ENCODE data around the gene SECISBP2. TPM values are rescaled to one million over a fixed set of nuclear protein-coding genes. Genes with fewer than 3 reads are reported as not detected.
"Not testable (repeated sequence)": the region's sequence is repeated elsewhere in the genome, so short reads cannot be mapped to it uniquely, and the experiment has no call there.

The SECISBP2 gene, protein sequence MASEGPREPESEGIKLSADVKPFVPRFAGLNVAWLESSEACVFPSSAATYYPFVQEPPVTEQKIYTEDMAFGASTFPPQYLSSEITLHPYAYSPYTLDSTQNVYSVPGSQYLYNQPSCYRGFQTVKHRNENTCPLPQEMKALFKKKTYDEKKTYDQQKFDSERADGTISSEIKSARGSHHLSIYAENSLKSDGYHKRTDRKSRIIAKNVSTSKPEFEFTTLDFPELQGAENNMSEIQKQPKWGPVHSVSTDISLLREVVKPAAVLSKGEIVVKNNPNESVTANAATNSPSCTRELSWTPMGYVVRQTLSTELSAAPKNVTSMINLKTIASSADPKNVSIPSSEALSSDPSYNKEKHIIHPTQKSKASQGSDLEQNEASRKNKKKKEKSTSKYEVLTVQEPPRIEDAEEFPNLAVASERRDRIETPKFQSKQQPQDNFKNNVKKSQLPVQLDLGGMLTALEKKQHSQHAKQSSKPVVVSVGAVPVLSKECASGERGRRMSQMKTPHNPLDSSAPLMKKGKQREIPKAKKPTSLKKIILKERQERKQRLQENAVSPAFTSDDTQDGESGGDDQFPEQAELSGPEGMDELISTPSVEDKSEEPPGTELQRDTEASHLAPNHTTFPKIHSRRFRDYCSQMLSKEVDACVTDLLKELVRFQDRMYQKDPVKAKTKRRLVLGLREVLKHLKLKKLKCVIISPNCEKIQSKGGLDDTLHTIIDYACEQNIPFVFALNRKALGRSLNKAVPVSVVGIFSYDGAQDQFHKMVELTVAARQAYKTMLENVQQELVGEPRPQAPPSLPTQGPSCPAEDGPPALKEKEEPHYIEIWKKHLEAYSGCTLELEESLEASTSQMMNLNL
- polyA plus RNA-seq (2013, experiment 1 of 2; ENCODE audit: insufficient read length) = 11.8 TPM
- polyA plus RNA-seq (2013, experiment 2 of 2; ENCODE audit: insufficient read length) = 14.4 TPM

DNA sequence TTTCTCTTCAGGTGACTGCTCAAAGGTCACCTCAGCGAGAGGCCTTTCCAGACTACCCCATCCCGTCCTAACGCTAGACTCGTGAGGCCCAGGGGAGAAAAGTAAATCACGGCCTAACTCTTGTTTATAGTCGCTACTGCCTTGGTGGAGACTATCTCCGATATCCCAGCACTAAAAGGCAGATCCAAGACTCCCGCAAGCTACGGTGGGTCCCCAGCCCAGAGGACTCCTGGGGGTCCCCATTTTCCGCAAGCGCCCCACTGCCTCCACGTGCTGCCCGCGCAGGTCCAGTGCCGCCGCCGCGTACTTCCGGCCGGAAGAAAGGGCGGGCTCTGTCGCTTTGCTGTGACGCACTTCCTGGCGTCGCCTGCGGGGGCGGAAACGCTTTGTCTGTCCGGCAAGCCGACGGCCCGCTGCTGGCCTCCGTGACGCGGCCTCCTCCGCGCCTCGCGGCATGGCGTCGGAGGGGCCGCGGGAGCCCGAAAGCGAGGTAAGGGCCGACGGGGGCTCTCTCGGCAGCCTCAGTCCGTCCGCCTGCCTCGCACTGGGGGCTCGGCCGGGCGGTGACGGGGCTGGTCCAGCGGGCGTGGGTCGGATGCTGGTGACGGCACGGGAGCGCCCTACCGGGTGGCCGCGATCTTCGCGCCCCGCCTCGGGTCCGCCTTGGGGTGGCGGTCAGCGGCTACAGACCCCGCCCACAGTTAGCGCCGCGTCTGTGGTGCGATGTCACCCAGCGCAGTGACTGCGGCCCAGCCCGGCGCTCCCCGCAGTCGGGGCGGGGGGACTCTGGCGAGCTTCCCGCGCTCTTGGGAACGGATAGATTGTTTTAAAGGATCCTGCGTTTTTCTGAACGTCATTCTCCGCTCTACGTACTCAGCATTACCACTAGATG is at the start of gene SECISBP2:
Gene SECISBP2, plus strand, starts transcription at position 378 of the 892 bp plus-strand sequence. Its CDS starts 77 bp downstream, at position 455.
- peak; percentile 97 for DNase-seq

DNA sequence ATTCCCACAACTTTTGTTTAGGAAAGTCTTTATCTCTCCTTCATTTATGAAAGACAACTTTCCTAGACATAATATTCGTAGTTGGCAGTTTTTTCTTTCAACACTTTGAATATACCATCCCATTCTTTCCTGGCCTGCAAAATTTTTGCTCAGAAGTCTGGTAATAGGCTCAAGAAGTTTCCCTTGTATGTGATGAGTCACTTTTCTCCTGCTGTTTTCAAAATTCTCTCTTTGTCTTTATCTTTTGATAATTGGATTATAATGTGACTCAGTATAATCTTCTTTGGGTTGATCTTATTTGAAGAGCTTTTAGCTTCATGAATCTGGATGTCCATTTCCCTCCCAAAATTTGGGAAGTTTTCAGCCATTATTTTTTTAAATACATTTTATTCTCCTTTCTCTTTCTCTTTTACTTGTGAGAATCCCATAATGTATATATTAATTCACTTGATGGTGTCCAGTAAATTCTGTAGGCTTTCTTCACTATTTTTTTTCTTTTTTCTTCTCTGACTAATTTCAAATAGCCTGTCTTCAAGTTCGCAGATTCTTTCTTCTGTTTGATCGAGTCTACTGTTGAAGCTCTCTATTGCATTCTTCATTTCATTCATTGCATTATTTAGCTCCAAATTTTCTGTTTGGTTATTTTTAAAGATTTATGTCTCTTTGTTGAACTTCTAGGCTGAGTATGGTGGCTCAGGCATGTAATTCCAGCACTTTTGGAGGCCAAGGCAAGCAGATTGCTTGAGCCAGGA is 44.6 kb upstream of the SECISBP2 start:
- DNase-seq = no peak

DNA sequence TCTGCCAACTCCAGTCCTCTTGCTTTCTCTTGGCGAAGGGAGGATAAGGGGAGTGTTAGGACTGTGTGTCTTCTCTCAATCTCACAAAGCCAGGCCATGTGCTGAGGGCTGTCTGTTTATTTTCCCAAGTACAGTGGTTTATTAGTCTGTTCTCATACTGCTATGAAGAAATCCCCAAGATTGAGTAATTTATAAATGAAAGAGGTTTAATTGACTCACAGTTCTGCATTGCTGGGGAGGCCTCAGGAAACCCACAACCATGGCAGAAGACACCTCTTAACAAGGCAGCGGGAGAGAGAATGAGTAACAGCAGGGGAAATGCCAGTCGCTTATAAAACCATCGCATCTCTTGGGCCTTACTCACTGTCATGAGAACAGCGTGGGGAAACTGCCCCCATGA is 43.5 kb upstream of the SECISBP2 start:
- DNase-seq = peak; percentile 68

DNA sequence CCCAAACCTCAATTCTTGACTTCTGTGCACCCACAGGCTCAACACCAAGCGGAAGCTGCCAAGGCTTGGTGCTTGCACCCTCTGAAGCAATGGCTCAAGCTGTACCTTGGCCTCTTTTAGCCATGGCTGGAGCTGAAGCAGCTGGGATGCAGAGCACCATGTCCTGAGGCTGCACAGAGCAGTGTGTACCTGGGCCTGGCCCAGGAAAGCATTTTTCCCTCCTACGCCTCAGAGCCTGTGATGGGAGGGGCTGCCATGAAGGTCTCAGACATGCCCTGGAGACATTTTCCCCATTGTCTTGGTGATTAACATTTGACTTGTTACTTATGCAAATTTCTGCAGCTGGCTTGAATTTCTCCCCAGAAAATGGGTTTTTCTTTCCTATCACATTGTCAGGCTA is 42.3 kb upstream of the SECISBP2 start:
- not testable (repeated sequence) for DNase-seq

DNA sequence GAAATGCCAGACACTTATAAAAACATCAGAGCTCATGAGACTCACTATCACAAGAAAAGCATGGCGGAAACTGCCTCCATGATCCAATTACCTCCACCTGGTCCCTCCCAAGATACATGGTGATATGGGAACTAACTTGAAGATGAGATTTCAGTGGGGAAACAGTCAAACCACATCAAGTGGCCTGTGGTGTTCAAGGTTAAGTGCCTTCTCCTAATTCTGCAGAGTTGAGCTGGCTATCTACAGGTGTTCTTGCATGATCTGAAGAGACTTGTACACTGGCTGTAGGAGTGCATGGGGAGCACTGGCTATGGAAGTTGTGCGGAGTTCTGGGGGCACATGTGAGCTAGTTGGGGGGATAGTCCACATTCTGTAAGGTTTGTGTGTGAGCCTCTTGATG is 41.3 kb upstream of the SECISBP2 start:
- DNase-seq = no peak

DNA sequence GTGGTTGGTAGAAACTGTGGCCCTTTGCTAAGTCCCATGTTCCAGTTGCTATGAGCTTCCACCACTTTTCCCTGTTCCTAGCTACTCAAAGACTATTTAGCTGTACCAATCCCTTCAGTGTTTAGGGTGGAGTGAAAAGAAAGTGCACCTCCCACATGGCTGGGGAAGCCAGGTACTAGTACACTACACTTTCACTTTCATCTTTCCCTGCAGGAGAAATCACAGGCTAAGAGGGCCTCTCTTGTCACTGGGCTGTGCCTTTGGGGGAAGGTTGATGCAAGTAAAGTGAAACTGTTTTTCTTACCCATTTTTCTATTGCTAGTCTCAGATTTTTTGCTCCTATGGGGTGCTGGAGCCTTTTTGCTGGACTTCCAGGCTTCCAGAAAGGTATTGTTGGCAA is 40.8 kb upstream of the SECISBP2 start:
- no peak for DNase-seq

DNA sequence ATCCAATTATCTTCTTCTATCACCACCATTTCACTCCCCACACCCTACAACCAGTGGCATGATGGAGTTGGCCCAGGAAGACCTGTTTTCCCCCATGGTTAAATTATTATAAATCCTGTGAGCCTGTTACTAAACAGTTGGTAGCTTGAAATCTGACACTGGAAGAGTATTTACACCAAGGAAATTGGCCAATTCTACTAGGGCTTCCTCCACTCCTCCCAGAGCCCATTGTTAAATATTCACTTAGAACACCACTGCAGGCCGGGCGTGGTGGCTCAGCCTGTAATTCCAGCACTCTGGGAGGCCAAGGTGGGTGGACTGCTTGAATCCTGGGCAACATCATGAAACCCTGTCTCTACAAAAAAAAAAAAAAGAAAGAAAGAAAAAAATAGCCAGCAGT is 39.7 kb upstream of the SECISBP2 start:
- DNase-seq = no peak

DNA sequence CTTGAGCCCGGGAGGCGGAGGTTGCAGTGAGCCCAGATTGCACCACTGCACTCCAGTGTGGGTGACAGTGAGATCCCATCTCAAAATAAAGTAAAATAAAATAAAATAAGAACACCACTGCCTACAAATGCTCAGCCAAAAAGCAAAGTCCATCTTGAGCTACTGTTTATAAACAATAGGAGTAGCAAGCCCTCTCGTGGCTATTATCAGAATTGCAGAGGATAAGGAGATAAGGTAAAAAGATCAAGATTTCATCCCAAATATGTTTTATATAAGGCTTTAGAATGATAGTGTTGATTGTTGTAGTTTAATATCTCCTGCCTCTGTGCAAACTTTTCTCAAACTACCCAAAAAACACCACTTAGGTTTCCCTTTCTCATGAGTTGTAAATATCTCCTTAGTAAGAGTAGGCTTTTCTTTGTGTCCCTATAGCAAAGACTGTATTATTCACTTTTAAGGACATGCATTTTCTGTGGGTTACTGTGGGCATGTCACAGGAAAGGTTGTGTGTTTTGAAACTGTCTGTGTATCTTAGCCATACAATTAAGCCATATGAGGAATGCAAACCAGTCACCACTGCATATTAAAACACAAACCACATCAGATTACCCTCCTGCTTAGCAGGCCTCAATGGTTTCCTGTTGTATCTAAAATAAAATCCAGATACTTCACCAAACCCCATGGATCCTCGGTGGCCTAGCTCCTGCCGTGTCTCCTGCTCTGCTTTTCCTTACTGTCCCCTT is 39.1 kb upstream of the SECISBP2 start:
- peak; percentile 55 for DNase-seq

DNA sequence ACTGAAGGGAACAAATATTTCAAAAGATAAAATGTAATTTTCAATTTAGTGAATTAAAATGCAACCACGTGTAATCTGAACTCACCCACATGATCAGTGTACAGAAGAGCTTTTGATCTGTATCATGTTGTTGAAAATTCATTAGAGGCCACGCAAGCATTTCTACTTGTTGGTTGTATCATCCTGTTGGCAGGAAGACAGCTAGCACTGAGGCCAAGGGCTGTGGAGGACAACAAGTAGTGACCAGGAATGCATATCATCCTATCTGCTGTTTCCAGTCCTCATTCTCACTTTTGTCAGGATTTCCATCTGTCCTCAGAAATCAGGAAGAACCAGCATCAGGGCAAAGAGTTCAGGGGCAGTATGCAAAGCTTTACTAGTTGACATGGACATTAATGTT is 37.2 kb upstream of the SECISBP2 start:
- no peak for DNase-seq

DNA sequence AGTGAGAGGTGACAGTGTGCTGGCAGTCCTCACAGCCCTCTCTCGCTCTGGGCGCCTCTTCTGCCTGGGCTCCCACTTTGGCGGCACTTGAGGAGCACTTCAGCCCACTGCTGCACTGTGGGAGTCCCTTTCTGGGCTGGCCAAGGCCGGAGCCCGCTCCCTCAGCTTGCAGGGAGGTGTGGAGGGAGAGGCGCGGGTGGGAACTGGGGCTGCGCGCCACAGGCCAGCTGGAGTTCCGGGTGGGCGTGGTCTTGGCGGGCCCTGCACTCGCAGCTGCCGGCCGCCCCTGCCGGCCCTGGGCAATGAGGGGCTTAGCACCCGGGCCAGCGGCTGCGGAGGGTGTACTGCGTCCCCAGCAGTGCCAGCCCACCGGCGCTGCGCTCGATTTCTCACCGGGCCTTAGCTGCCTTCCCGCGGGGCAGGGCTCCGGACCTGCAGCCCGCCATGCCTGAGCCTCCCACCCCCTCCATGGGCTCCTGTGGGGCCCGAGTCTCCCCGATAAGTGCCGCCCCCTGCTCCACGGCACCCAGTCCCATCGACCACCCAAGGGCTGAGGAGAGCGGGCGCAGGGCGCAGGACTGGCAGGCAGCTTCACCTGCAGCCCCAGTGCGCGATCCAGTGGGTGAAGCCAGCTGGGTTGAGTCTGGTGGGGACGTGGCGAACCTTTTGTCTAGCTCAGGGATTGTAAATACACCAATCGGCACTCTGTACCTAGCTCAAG is 35.9 kb upstream of the SECISBP2 start:
- not testable (repeated sequence) for DNase-seq

DNA sequence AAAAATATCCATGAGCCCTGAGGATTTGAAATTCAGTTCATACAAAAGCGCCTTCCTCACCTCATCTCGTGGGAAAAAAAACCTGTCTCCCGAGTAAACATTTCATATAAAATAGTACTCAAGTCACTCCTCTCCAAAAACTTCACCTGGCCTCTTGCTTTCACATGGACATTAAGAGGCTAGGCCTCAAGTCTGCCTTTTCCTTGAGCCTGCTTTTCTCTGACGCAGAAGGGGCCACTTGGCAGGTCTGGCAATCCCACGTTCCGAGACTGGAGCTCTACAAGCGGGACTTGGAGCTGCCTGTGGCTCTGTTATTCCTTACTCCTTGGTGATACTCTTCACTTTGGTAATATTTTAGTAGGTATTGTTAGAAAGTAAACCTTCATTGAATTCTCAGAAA is 34.2 kb upstream of the SECISBP2 start:
- DNase-seq = no peak

DNA sequence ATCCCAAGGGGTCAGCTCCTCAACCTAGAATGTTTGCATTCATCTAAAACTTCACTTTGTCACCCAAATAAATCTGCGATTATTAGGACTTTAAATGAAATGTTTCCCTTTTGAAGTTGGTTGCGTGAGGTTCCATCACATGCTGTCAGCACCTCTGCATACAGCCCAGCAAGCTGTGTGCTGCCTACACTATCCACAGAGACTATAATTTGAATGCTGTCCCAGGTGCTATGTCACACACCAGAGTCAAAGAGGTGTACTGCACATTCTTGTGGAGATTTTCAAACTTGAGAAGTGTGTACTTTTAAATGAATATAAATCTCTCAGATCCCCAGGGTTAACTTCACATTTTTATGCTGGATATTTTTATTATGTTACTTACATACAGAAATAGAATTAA is 26.6 kb upstream of the SECISBP2 start:
- no peak for DNase-seq

DNA sequence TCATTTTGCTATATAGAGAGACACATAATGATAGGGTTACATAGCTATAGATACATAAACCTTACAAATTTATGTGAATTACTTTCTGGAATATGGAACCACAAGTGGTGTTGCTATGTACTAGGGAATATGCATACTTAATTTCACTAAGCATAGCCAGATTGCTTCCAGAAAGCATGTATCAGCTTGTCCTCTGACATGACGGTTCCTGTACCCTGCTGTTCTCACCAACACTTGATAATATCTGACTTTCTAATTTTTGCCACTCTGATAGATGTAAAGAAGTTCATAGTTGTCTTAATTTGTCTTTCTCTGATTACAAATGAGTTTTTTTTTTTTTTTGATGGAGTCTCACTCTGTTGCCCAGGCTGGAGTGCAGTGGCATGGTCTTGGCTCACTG is 25.3 kb upstream of the SECISBP2 start:
- no peak for DNase-seq

DNA sequence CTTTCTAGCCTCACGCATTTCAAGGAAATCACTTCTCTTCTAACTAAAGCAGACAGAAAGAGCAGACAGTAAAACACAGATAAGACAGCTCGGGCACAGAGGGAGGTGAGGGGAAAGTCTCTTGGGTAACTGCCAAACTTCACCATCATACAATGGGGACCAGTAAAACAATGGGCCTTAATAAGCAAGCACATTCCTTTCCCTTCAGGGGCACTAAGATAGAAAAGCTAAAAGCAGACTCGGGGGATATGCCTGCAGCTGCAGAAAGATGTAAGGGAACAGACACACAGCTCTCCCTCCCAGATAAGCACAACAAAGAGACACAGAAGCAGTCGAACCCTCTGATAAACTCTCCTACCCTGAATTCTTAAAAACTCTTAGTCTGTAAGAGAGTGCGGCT is 22.9 kb upstream of the SECISBP2 start:
- DNase-seq = no peak

DNA sequence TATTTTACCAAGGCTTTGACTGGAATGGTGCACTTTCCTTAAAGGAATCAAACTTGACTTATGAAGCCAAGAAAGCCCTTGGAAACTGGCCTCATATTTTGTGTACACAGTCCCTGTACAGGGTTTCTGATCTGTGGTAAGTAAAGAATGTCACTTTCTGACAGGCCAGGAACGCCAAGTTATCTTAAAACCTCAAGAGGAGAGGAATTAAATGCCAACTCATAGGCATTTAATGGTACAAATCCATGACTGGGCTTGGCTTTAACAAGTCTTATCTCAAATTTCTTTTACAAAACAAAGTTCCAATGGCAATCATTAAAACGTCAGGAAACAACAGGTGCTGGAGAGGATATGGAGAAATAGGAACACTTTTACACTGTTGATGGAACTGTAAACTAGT is 16.3 kb upstream of the SECISBP2 start:
- DNase-seq = not testable (repeated sequence)

DNA sequence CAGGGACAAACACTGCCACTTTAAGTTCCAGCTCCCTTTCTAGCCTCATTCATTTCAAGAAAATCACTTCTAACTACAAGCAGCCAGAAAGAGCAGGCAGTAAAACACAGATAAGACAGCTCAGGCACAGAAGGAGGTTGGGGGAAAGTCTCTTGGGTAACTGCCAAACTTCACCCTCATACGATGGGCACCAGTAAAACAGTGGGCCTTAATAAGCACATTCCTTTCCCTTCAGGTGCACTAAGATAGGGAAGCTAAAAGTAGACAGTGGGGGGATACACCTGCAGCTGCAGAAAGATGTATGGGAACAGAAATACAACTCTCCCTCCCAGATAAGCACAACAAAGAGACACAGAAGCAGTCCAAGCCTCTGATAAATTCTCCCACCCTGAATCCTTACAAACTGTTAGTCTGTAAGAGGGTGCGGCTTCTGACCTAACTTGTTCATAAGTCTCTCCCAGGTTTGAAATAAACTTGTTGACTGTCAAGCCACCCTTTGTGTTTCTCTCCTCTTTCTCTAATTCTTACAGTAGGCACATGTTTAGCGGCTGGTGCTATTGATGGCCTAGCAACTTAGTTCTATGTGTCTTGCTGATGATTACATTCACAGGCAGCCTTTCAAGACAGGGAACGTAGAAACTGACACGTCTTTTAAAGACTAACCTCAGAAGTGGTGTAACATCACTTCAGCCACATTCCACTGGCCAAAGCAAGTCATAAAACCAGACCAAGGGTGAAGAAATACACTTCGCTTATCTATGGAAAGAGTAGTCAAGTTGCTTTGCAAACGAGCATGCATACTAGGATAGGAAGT is 14.1 kb upstream of the SECISBP2 start:
- DNase-seq = no peak

DNA sequence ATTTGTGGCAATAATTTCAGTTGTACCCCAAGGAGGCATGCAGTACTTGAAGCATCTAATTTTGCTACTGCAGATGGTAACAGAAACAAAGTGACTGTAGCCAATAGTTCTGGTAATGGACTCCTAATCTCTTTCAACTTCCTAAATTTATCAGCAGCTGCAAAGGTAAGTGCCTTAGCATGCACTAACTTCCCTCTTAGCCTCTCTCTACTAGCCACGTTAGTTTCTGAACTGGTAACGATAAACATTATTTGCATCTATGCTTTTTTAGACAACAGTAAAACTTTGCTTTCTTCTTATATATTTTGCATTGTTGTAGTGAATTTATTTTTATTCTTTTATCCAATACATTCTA is 13.5 kb upstream of the SECISBP2 start:
- DNase-seq = no peak

DNA sequence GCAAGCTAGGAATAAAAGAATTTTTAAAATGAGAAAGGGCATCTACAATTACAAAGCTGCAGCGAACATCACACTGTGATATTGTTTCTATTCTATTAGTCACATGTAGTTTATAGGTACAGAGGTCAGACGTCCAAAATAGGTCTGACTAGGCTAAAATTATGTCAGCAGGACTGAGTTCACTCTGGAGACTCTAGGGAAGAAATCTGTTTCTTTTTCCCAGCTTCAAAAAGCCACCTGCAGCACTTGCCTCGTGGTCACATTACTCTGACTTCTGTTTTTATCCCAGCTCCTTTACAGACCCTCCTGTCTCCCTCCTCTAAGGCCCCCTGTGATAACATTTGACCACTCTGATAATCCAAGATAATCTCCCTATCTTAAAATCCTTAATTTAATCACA is 12.4 kb upstream of the SECISBP2 start:
- no peak for DNase-seq

DNA sequence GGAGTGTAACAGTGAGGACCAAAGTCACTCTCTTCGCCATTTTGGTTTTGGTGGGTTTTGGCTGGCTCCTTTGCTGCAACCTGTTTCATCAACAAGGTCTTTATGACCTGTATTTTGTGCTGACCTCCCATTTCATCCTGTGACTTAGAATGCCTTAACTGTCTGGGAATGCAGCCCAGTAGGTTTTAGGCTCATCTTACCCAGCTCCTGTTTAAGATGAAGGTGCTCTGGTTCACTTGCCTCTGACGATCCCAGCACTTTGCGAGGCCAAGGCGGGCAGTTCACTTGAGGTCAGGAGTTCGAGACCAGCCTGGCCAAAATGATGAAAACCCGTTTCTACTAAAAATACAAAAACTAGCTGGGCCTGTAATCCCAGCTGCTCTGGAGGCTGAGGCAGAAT is 9.1 kb upstream of the SECISBP2 start:
- no peak for DNase-seq

Measured in fibroblast of skin of back (primary cell).